Transverse colon (tissue), 4 donors: ENCODE measurements around the gene TEK. TPM values are rescaled to one million over a fixed set of nuclear protein-coding genes. Genes with fewer than 3 reads are reported as not detected.

Source experiments
- DNase-seq: peaks from one replicate; pipeline ENCODE4 v3.0.0-alpha.2; 2019
- H3K27ac ChIP-seq, 4 donors: fragments of 200-600 bp; sonication (generic); 2 replicates each; pipeline ENCODE4 v1.5.1; 2016 to 2018; ENCODE audit warnings: inconsistent platforms in 4 of 4
- H3K27me3 ChIP-seq: fragments of 200-600 bp; sonication (generic); 2 replicates; pipeline ENCODE4 v1.5.1; 2017; ENCODE audit warnings: inconsistent platforms
- H3K36me3 ChIP-seq, 4 donors: fragments of 200-600 bp; sonication (generic); 2 replicates each; pipeline ENCODE4 v1.5.1; 2017 to 2019; ENCODE audit warnings: inconsistent platforms in 4 of 4
- H3K4me1 ChIP-seq, 4 donors: fragments of 200-600 bp; sonication (generic); 2 replicates each; pipeline ENCODE4 v1.5.1; 2017 to 2020; ENCODE audit warnings: inconsistent platforms in 4 of 4
- H3K4me3 ChIP-seq, 4 donors: fragments of 200-600 bp; sonication (generic); 1 replicate in 1 of 4; 2 replicates in 3 of 4; pipeline versions ENCODE4 v1.5.1 to v1.6.1; 2017 to 2019; ENCODE audit warnings: inconsistent platforms in 4 of 4
- H3K9me3 ChIP-seq, 2 donors: fragments of 200-600 bp; sonication (generic); 2 replicates each; pipeline ENCODE4 v1.5.1; 2017 to 2019; ENCODE audit warnings: inconsistent platforms in 2 of 2
- CTCF ChIP-seq, 5 experiments: fragments of 200-600 bp in 3 of 5; fragments of 450-650 bp in 2 of 5; sonication (generic) in 3 of 5; IDR thresholded peaks; 1 replicate in 2 of 5; 2 replicates in 3 of 5; pipeline ENCODE4 v1.5.1; 2016 to 2017; ENCODE audit warnings: antibody characterized with exemption in 5 of 5, inconsistent platforms in 3 of 5, mild to moderate bottlenecking in 2 of 5, moderate library complexity in 1 of 5
- EP300 ChIP-seq: sonication (generic); formaldehyde crosslinking; IDR thresholded peaks from one replicate; pipeline ENCODE4 v1.6.1; 2017; ENCODE audit warnings: antibody characterized with exemption, low read depth
- POLR2A ChIP-seq: fragments of 450-650 bp; IDR thresholded peaks from one replicate; pipeline ENCODE4 v1.6.1; 2016; ENCODE audit warnings: antibody characterized with exemption, mild to moderate bottlenecking, moderate library complexity
- POLR2AphosphoS5 ChIP-seq, 3 donors: sonication (generic); formaldehyde crosslinking; IDR thresholded peaks; one replicate each; pipeline ENCODE4 v1.6.1; 2016; ENCODE audit warnings: antibody characterized with exemption in 3 of 3
- WGBS, 2 donors: methylation state at CpG; one replicate each; pipeline ENCODE4 v1.1.5; 2018; ENCODE audit warnings: low coverage in 1 of 2; 5-methylcytosine and 5-hydroxymethylcytosine counted together
- in situ Hi-C, 4 donors: fragments of 200-750 bp; cut with MboI; loops; one replicate each; pipeline versions ENCODE4 v1.15.0 to v1.15.1; 2017; ENCODE audit warnings: low sequenced_read_pairs in 3 of 4, low pct_ligation_motif_present in 1 of 4, low pct_unique_long_range_greater_than_20kb in 1 of 4
- intact Hi-C: fragments of 100-400 bp; cut with DNase I; formaldehyde crosslinking; loops from one replicate; pipeline ENCODE4 v1.15.1; 2023; ENCODE audit warnings: low total_unique reads
- total RNA-seq, 4 donors: library from RNA; depleted of rRNA; stranded (reverse); fragments of >200 nt; gene quantifications; one replicate each; pipeline ENCODE4 v1.1.0, GENCODE V29; 2016

TEK gene
- total RNA-seq, 4 donors from 2014 or later: 1.5 to 4.0 (median 3.0) TPM

- intact Hi-C loops: loop anchor here (10.0 kb wide), 1 partner anchor 53 kb away; no protein-coding TSS in a partner anchor
- no peak overlapping the region for H3K4me3 ChIP-seq
- TF ChIP-seq POLR2A (no peak), EP300 (no peak), CTCF (IDR thresholded peaks at IDR 0.05) (no peak), POLR2AphosphoS5 (IDR thresholded peaks at IDR 0.05) (no peak)
- in situ Hi-C loops: loop anchor here in 1 of 4 donors (25.0 kb wide), 1 partner anchor 425 kb away; the partner anchor contains the start of gene MOB3B
- no peak for DNase-seq
- H3K27me3 ChIP-seq: no peaks in the 10 kb centered on the region
- H3K9me3 ChIP-seq: no peaks in the 10 kb centered on the region
- H3K27ac ChIP-seq: no peak overlapping the region
- H3K4me1 ChIP-seq: peaks cover 0 to 2% (median under 1%) of the 10 kb centered on the region in 4 donors
- no peaks in the 10 kb centered on the region for H3K36me3 ChIP-seq
- WGBS, 2 donors: 69 to 80% methylated on average over 1 to 2 of the region's 2 CpGs
Observed at GRCh38 chr9:27112235-27112634, 3.2 kb downstream of the TEK start.

GRCh38 chr9:27117489-27118135, 8.6 kb downstream of the TEK start:
- Histone ChIP-seq H3K27ac (peak overlapping the region; percentile 4 to 59 (median 22)), H3K27me3 (no peaks in the 10 kb centered on the region), H3K36me3 (no peaks in the 10 kb centered on the region), H3K4me3 (no peak overlapping the region), H3K9me3 (no peaks in the 10 kb centered on the region), H3K4me1 (peaks cover 0 to 13% (median 6%) of the 10 kb centered on the region in 4 donors)
- in situ Hi-C loops: loop anchor here in 1 of 4 donors (25.0 kb wide), 1 partner anchor 420 kb away; the partner anchor contains the start of gene MOB3B
- intact Hi-C loops: loop anchor here (10.0 kb wide), 1 partner anchor 47 kb away; no protein-coding TSS in a partner anchor
- peak; percentile 70 for DNase-seq
- TF ChIP-seq POLR2A (no peak), POLR2AphosphoS5 (IDR thresholded peaks at IDR 0.05) (peak in 2 of 3 donors; percentile 24 to 46)
- 37 to 39% methylated on average over 4 to 10 of the region's 10 CpGs for WGBS, 2 donors

- Histone ChIP-seq H3K4me1 (peaks cover 0 to 13% (median 6%) of the 10 kb centered on the region in 4 donors), H3K9me3 (no peaks in the 10 kb centered on the region), H3K36me3 (no peaks in the 10 kb centered on the region), H3K27me3 (no peaks in the 10 kb centered on the region), H3K4me3 (no peak overlapping the region), H3K27ac (peak overlapping the region in 1 of 4 donors; percentile 18)
- TF ChIP-seq POLR2A (no peak), CTCF (IDR thresholded peaks at IDR 0.05) (no peak), EP300 (no peak), POLR2AphosphoS5 (IDR thresholded peaks at IDR 0.05) (no peak)
- DNase-seq: no peak
- 76 to 81% methylated on average over 6 of the region's 6 CpGs for WGBS, 2 donors
- in situ Hi-C loops: loop anchor here in 1 of 4 donors (25.0 kb wide), 1 partner anchor 418 kb away; the partner anchor contains the start of gene MOB3B
- intact Hi-C loops: loop anchor here (10.0 kb wide), 1 partner anchor 46 kb away; no protein-coding TSS in a partner anchor
Observed at GRCh38 chr9:27118916-27119315, 9.9 kb downstream of the TEK start.

- Histone ChIP-seq H3K27ac (peak overlapping the region in 2 of 4 donors; percentile 46 to 64), H3K36me3 (no peaks in the 10 kb centered on the region)
- WGBS, 2 donors: 69% methylated on average over 3 of the region's 3 CpGs; no CpG with 5 or more reads in 1 of the 2 donors
Observed at GRCh38 chr9:27124151-27124550, 15.1 kb downstream of the TEK start.

More at GRCh38 chr9:27124151-27124550, 15.1 kb downstream of the TEK start:
- H3K27me3 ChIP-seq: no peaks in the 10 kb centered on the region
- in situ Hi-C loops (loop anchor here in 1 of 4 donors (25.0 kb wide), 1 partner anchor 413 kb away; the partner anchor contains the start of gene MOB3B), intact Hi-C loops (no loop called here)
- DNase-seq: no peak
- TF ChIP-seq CTCF (IDR thresholded peaks at IDR 0.05) (no peak), EP300 (no peak), POLR2A (no peak), POLR2AphosphoS5 (IDR thresholded peaks at IDR 0.05) (no peak)
- no peaks in the 10 kb centered on the region for H3K9me3 ChIP-seq
- H3K4me3 ChIP-seq: no peak overlapping the region
- H3K4me1 ChIP-seq: peaks cover 6 to 29% (median 8%) of the 10 kb centered on the region in 4 donors
